HEK293 (cell line): ENCODE data around the gene VDR.

Experiments used
- CTCF ChIA-PET: fragments of 350-600 bp; formaldehyde crosslinking; extraction: SDS; loops from one replicate; lab custom pipeline; 2021; ENCODE audit warnings: antibody characterized with exemption; lab: Yijun Ruan, JAX
- POLR2A ChIA-PET: fragments of 300-600 bp; formaldehyde crosslinking; extraction: SDS; loops from one replicate; lab custom pipeline; 2020; ENCODE audit warnings: antibody characterized with exemption, inconsistent platforms; lab: Yijun Ruan, JAX
- H3K27ac ChIP-seq: fragments of 200-500 bp; sonication (Bioruptor generic); 2 replicates; pipeline ENCODE4 v1.5.1; 2014; ENCODE audit warnings: low read depth, low read length, control low read depth, inconsistent platforms; ENCODE audit errors: extremely low read depth
- H3K36me3 ChIP-seq, 2 experiments: fragments of 200-500 bp in 1 of 2; sonication (Bioruptor generic) in 1 of 2; 1 replicate in 1 of 2; 2 replicates in 1 of 2; pipeline ENCODE4 v1.5.1; 2014 to 2017; ENCODE audit warnings: inconsistent platforms in 2 of 2, low read length in 2 of 2; ENCODE audit not compliant: control insufficient read depth in 2 of 2, insufficient read depth in 1 of 2
- H3K4me1 ChIP-seq: fragments of 200-500 bp; sonication (Bioruptor generic); 2 replicates; pipeline ENCODE4 v1.5.1; 2014; ENCODE audit warnings: mild to moderate bottlenecking, low read length, inconsistent platforms; ENCODE audit not compliant: control insufficient read depth, insufficient read depth
- H3K4me3 ChIP-seq: 2 replicates; pipeline ENCODE4 v1.5.1; 2011; ENCODE audit warnings: low read depth, mild to moderate bottlenecking, control low read depth, low read length, moderate library complexity
- H3K9me3 ChIP-seq: fragments of 200-500 bp; sonication (Bioruptor generic); 2 replicates; pipeline ENCODE4 v1.5.1; 2014; ENCODE audit warnings: low read depth, low read length, inconsistent platforms; ENCODE audit not compliant: control insufficient read depth, insufficient read depth
- EGR2 ChIP-seq: fragments of 450-650 bp; formaldehyde crosslinking; IDR thresholded peaks from 2 replicates; pipeline ENCODE4 v1.5.1; 2016; ENCODE audit warnings: low read depth, missing biosample characterization, missing genetic modification characterization
- KLF17 ChIP-seq: fragments of 450-650 bp; formaldehyde crosslinking; IDR thresholded peaks from 2 replicates; pipeline ENCODE4 v1.5.1; 2016; ENCODE audit warnings: missing biosample characterization, missing genetic modification characterization
- KLF7 ChIP-seq: fragments of 450-650 bp; formaldehyde crosslinking; IDR thresholded peaks from 2 replicates; pipeline ENCODE4 v1.5.1; 2016; ENCODE audit warnings: missing biosample characterization, missing genetic modification characterization, borderline replicate concordance
- MZF1 ChIP-seq: fragments of 450-650 bp; formaldehyde crosslinking; IDR thresholded peaks from 2 replicates; pipeline ENCODE4 v1.5.1; 2017; ENCODE audit warnings: missing biosample characterization, missing genetic modification characterization, borderline replicate concordance
- ZBTB10 ChIP-seq: fragments of 450-650 bp; formaldehyde crosslinking; IDR thresholded peaks from 2 replicates; pipeline ENCODE4 v1.5.1; 2016; ENCODE audit warnings: missing biosample characterization, missing genetic modification characterization
- ZEB2 ChIP-seq: fragments of 450-650 bp; formaldehyde crosslinking; IDR thresholded peaks from 2 replicates; pipeline ENCODE4 v1.5.1; 2016; ENCODE audit warnings: missing biosample characterization, missing genetic modification characterization
- ZFHX2 ChIP-seq: fragments of 450-650 bp; formaldehyde crosslinking; conservative IDR thresholded peaks from 2 replicates; pipeline ENCODE4 v1.5.1; 2016; ENCODE audit warnings: missing biosample characterization, missing genetic modification characterization
- ZIC2 ChIP-seq: fragments of 450-650 bp; formaldehyde crosslinking; IDR thresholded peaks from 2 replicates; pipeline ENCODE4 v1.5.1; 2016; ENCODE audit warnings: missing biosample characterization, missing genetic modification characterization
- ZNF148 ChIP-seq: fragments of 450-650 bp; formaldehyde crosslinking; IDR thresholded peaks from 2 replicates; pipeline ENCODE4 v1.5.0; 2017; ENCODE audit warnings: missing biosample characterization, missing genetic modification characterization, borderline replicate concordance
- ZNF184 ChIP-seq: fragments of 450-650 bp; IDR thresholded peaks from 2 replicates; pipeline ENCODE4 v1.5.1; 2018; ENCODE audit warnings: missing biosample characterization, mild to moderate bottlenecking, missing genetic modification characterization
- ZNF311 ChIP-seq: fragments of 450-650 bp; formaldehyde crosslinking; IDR thresholded peaks from 2 replicates; pipeline ENCODE4 v1.5.1; 2017; ENCODE audit warnings: missing biosample characterization, missing genetic modification characterization, borderline replicate concordance
- ZNF404 ChIP-seq: fragments of 450-650 bp; formaldehyde crosslinking; IDR thresholded peaks from 2 replicates; pipeline ENCODE4 v1.5.1; 2017; ENCODE audit warnings: missing biosample characterization, missing genetic modification characterization
- ZNF426 ChIP-seq: fragments of 450-650 bp; formaldehyde crosslinking; IDR thresholded peaks from 2 replicates; pipeline ENCODE4 v1.5.1; 2017; ENCODE audit warnings: missing biosample characterization, missing genetic modification characterization, mild to moderate bottlenecking, inconsistent platforms, moderate library complexity
- ZNF610 ChIP-seq: fragments of 450-650 bp; formaldehyde crosslinking; IDR thresholded peaks from 2 replicates; pipeline ENCODE4 v1.5.1; 2016; ENCODE audit warnings: missing biosample characterization, missing genetic modification characterization, borderline replicate concordance
- ZNF664 ChIP-seq: fragments of 450-650 bp; formaldehyde crosslinking; IDR thresholded peaks from 2 replicates; pipeline ENCODE4 v1.5.1; 2016; ENCODE audit warnings: missing biosample characterization, missing genetic modification characterization
- ZNF785 ChIP-seq: fragments of 450-650 bp; formaldehyde crosslinking; IDR thresholded peaks from 2 replicates; pipeline ENCODE4 v1.5.1; 2016; ENCODE audit warnings: missing biosample characterization, missing genetic modification characterization
- TF ChIP-seq, protein P1 (sequence below): fragments of 450-650 bp; formaldehyde crosslinking; IDR thresholded peaks from 2 replicates; pipeline ENCODE4 v1.5.1; 2016; ENCODE audit warnings: missing biosample characterization, missing genetic modification characterization
- TF ChIP-seq, protein P2 (sequence below): fragments of 450-650 bp; formaldehyde crosslinking; IDR thresholded peaks from 2 replicates; pipeline ENCODE4 v1.5.1; 2016; ENCODE audit warnings: missing biosample characterization, missing genetic modification characterization

The VDR gene

DNA sequence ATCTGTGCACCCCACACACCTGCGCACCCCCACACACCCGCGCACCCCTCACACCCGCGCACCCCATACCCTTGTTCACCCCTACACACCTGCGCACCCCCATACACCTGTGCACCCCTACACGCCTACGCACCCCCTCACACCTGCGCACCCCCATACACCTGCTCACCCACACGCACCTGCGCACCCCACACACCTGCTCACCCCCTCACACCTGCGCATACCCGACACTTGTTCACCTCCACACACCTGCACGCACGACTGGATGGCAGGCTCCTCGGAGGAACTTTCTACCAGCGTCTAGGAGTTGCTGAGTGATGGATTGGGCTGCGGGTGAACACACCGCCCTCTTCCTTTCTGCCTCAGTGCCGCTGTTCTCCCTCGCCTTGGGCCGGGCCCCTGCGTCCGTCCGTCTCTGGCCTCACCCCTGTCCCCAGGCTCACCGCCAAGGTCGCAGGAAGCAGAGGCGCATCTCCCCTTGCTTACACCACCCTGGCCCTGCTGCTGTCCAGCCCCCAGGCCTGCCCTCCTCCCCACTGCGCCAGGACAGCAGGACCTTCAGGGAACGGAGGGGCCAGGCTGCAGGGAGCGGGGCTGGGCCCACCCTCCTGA, 37.9 kb upstream of the VDR start:
- ChIA-PET CTCF (no interaction called here), POLR2A (interaction anchor here (0.6 kb wide), 1 partner anchor 176 kb away, joined by 6 read pairs; the partner anchor contains the start of gene PFKM)
- Histone ChIP-seq H3K36me3 (no peaks in the 10 kb centered on the region), H3K4me1 (no peaks in the 10 kb centered on the region), H3K4me3 (no peak overlapping the region), H3K9me3 (no peaks in the 10 kb centered on the region), H3K27ac (no peak overlapping the region)
- peak; percentile 84 for TF ChIP-seq EGR2 (tag by site-specific recombination)
- TF ChIP-seq ZEB2 (tag by site-specific recombination): peak; percentile 94
- no peak for TF ChIP-seq KLF7 (tag by site-specific recombination)
- TF ChIP-seq ZBTB10: peak; percentile 91
- TF ChIP-seq, protein P1, sequence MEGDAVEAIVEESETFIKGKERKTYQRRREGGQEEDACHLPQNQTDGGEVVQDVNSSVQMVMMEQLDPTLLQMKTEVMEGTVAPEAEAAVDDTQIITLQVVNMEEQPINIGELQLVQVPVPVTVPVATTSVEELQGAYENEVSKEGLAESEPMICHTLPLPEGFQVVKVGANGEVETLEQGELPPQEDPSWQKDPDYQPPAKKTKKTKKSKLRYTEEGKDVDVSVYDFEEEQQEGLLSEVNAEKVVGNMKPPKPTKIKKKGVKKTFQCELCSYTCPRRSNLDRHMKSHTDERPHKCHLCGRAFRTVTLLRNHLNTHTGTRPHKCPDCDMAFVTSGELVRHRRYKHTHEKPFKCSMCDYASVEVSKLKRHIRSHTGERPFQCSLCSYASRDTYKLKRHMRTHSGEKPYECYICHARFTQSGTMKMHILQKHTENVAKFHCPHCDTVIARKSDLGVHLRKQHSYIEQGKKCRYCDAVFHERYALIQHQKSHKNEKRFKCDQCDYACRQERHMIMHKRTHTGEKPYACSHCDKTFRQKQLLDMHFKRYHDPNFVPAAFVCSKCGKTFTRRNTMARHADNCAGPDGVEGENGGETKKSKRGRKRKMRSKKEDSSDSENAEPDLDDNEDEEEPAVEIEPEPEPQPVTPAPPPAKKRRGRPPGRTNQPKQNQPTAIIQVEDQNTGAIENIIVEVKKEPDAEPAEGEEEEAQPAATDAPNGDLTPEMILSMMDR (tag by site-specific recombination): 0 out of 2 replicates have a peak, but pooled peaks have one; percentile 3
- TF ChIP-seq ZNF610 (tag by site-specific recombination): no peak
- no peak for TF ChIP-seq ZNF664 (tag by site-specific recombination)
- TF ChIP-seq ZFHX2 (tag by site-specific recombination): peak; percentile 70

GRCh38 chr12:47941871-47942613, 37.2 kb upstream of the VDR start:
- no peak overlapping the region for H3K4me3 ChIP-seq
- no peaks in the 10 kb centered on the region for H3K9me3 ChIP-seq
- POLR2A ChIA-PET: interaction anchor here (0.6 kb wide), 1 partner anchor 177 kb away, joined by 6 read pairs; the partner anchor contains the start of gene PFKM
- CTCF ChIA-PET: no interaction called here
- H3K4me1 ChIP-seq: no peaks in the 10 kb centered on the region
- no peak overlapping the region for H3K27ac ChIP-seq
- no peak for TF ChIP-seq ZNF785 (tag by site-specific recombination)
- no peak for TF ChIP-seq ZIC2
- TF ChIP-seq ZNF311 (tag by site-specific recombination): no peak
- TF ChIP-seq, protein P1 (tag by site-specific recombination): 0 out of 2 replicates have a peak, but pooled peaks have one; percentile 8
- no peaks in the 10 kb centered on the region for H3K36me3 ChIP-seq

DNA sequence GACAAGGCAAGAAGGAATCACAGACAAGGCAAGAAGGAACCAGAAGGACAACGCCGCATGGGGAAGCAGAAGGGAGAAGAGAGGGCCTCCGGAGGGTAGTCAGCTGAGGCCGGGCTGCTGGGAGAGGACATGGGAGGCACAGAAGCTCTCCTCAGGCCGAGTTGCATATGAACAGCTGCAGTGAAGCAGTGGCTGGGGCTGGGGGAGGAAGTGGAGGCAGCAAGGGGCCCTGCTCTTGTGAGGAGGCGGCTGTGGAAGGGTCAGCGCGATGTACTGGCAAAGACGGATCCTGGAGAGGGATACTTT, 36.6 kb upstream of the VDR start:
- no peak overlapping the region for H3K27ac ChIP-seq
- H3K36me3 ChIP-seq: no peaks in the 10 kb centered on the region
- H3K4me3 ChIP-seq: no peak overlapping the region
- ChIA-PET CTCF (no interaction called here), POLR2A (no interaction called here)
- TF ChIP-seq ZNF426 (tag by site-specific recombination) (no peak), MZF1 (tag by site-specific recombination) (no peak), KLF17 (tag by site-specific recombination) (no peak), ZNF610 (tag by site-specific recombination) (no peak), ZNF184 (no peak), ZNF148 (tag by site-specific recombination) (no peak), ZNF404 (no peak)
- TF ChIP-seq, protein P2, sequence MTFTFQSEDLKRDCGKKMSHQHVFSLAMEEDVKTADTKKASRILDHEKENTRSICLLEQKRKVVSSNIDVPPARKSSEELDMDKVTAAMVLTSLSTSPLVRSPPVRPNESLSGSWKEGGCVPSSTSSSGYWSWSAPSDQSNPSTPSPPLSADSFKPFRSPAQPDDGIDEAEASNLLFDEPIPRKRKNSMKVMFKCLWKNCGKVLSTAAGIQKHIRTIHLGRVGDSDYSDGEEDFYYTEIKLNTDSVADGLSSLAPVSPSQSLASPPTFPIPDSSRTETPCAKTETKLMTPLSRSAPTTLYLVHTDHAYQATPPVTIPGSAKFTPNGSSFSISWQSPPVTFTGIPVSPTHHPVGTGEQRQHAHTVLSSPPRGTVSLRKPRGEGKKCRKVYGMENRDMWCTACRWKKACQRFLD: no peak
- no peaks in the 10 kb centered on the region for H3K9me3 ChIP-seq
- no peaks in the 10 kb centered on the region for H3K4me1 ChIP-seq
